Stimulated activated CD4-positive, alpha-beta T cell treated with anti-CD3 and anti-CD28 coated beads, Interleukin-4, amount 100 ng/mL, for 48 hours (primary cell): Measurements from ENCODE around the gene WDPCP.
"Not testable (repeated sequence)": the region's sequence is repeated elsewhere in the genome, so short reads cannot be mapped to it uniquely, and the experiment has no call there.

Experiments used
- DNase-seq, 2 donors: peaks; one replicate each; pipeline ENCODE4 v3.0.0-alpha.2; 2020; ENCODE audit warnings: low read depth in 2 of 2

Gene WDPCP

GRCh38 chr2:63463142-63463541 lies 125.1 kb downstream of the WDPCP start:
- no peak for DNase-seq

DNA sequence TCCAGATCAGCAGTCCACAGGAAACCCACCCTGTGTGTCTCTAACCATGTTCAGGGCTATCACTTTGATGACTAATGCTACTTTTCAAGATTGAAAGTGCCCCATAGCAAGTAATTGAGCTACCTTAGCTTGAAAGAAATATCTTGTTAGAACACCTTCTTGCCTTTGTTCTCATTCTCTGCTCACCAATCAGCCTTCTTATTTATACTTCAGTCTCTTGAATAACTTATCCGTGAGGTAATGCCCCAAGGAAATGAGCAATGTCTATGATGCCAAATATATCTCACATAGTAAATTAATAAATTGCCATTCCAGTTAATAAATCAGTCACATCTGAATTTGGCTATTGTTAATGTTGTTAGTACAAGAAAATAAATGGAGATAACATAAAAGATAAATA lies 141.6 kb downstream of the WDPCP start:
- DNase-seq, result no peak

DNA sequence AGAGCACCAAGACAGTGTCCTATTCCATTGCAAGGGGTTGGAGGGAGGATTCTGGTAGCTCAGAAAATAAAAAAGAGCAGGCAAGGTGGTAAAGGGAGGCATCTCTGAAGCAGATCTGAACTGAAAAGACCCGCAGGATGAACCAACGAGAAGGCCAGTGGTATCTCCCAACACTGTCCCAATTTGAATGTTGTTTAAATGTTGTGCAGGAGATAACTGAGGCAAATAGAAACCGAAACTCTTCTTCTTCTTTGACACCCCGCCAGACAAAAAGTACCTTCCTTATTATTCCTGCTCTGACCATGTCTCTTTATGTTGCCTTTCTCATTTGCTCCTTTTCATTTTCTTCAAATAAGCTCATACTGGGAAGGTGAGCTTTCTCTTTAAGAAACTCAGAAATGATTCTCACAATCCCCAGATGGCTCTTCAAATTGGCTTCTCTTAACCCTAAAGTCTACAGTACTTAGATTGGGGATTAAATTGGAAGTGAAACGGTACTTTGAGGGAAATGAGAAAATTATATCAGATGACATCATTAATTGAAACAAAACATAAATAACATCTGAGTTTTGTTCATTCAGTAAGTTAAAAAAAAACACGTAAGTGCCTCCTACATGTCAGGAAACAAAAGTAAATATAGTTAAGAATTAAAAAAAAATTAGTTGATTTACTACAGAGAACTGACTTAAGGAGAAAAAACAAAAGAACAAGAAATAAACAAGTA lies 143.6 kb downstream of the WDPCP start:
- no peak for DNase-seq

DNA sequence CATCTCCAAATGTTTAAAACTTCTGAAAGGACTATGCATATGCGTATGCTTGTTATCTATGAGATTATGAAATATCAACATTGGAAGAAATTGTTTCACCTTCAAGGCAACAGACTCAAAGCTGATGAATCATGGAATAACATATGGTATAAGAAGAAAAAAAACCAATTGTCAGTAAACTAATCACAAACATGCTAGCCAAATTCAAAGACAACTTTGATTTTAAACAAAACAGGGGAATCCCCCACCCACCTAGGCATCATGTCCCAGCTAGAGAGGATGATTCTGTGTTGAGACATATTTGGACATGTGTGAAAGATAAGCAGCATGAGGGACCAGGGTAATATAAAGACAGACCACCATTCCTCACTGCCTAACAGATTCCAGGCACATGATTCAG lies 147.7 kb downstream of the WDPCP start:
- DNase-seq, result no peak

- no peak for DNase-seq
Observed at GRCh38 chr2:63438181-63438580, 150.1 kb downstream of the WDPCP start.

- no peak for DNase-seq
Observed at GRCh38 chr2:63436488-63436887, 151.8 kb downstream of the WDPCP start.

DNA sequence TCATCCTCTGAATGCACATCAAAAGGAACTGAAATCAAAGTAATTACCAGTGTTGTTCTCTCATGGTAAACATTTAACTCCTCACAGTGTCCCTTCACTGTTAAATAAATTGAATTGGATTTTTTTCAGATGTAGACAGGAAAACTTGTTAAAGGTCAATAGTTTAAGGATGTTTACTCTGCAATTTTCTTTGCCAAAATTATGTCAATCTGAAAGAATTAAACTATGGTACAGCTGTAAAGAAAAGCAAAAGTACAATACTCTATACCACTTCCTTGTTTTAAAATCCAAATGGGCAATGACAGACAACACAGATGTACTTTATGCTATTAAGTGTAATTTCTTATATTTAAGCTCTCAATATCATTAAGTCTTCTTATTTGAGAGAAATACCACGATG lies 153.2 kb downstream of the WDPCP start:
- DNase-seq, result no peak

GRCh38 chr2:63434024-63435001 lies 154.0 kb downstream of the WDPCP start:
- DNase-seq, result no peak

DNA sequence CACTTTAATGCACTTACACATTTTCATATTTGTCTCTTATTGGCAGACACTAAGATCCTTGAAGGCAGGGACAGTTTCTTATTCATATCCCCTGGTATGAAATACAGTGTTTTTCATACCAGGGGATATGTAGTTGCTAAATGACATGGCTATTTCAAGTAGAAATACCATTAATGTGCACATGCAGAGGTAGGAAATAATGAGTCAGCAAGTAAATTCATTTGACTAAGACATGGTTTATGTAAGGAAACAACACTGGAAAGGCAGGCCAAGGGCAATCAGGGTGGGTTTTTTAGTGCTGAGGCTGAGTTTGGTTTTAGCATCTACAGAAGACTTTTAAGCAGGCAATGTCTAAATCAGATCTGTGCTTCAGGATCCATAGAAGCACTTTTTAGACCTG lies 155.9 kb downstream of the WDPCP start:
- DNase-seq, result no peak

DNA sequence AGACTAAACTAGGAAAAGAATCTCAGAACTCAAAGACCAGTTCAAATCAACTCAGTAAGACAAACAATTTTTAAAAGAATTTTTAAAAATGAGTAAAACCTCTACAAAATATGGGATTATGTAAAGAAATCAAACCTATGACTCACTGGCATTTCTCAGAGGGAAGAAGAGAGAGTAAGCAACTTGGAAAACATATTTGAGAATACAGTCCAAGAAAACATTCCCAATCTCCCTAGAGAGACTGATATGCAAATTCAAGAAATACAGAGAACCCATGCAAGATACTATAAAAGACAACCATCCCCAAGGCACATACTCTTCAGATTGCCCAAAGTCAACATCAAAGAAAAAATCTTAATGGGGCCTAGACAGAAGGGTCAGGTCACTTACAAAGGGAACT lies 162.7 kb downstream of the WDPCP start:
- no peak for DNase-seq

GRCh38 chr2:63425079-63425416 lies 163.2 kb downstream of the WDPCP start:
- DNase-seq, result no peak

GRCh38 chr2:63424329-63425078 lies 163.8 kb downstream of the WDPCP start:
- DNase-seq, result no peak

GRCh38 chr2:63422556-63422955 lies 165.7 kb downstream of the WDPCP start:
- no peak for DNase-seq

- DNase-seq, result no peak
Observed at GRCh38 chr2:63408530-63408929, 179.7 kb downstream of the WDPCP start.

GRCh38 chr2:63406641-63407040 lies 181.6 kb downstream of the WDPCP start:
- DNase-seq, result no peak

DNA sequence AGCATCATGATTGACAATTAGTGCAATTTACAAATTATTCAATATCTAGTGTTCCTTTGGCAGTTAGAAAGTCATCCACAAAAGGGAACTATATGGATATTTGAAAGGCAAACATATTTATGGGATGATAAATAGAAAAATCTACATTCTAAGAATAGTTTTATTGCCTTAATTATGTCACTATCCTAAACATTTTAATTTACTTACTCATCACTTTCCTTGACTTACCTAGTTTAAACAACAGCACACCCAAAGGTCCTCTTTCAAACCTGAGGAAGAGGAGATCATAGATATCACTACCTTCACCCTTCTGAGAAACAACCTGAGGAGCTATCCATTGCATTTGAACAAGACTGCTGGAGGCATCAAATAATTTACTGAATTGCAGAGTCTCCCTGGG lies 184.5 kb downstream of the WDPCP start:
- no peak for DNase-seq

GRCh38 chr2:63402889-63403288 lies 185.4 kb downstream of the WDPCP start:
- not testable (repeated sequence) for DNase-seq

DNA sequence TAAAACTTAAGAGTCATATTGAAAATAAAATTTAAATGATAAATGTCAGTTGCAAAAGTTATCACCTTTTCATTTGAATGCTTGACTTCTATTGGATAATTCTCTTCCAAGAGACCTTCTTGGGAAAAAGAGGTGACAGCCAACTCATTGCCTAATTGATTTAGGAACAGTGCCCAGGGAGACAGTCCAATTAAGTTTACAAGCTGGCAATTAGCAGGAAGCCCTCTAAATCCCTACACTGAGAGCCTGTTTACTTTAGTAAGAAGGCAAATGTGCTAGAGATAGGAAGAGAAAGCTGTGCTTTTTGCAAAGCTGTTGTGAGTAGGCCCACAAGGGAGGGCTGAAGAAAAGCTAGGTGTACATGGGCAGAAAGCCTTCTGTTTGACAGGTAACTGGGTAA lies 189.1 kb downstream of the WDPCP start:
- no peak for DNase-seq

GRCh38 chr2:63379451-63379850 lies 208.8 kb downstream of the WDPCP start:
- DNase-seq, result no peak

DNA sequence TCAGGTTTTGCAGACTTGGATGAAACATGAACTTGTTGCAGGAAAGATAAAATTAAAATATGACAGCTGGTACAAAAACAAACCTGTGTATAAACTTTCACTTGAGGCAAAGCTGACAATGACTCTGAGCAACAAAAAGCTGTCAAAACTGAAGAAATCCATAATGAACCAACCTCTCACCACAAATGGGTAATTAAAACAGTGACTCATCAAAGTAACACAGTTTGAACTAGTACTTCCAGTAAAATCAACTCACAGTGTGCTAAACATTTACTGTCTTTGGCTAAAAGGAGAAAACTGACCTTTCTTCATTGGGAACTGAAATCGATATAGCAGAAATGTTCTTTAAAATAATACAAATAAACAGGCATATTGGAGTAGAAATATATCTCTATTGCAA lies 209.7 kb downstream of the WDPCP start:
- no peak for DNase-seq

GRCh38 chr2:63374341-63374740 lies 213.9 kb downstream of the WDPCP start:
- no peak for DNase-seq

DNA sequence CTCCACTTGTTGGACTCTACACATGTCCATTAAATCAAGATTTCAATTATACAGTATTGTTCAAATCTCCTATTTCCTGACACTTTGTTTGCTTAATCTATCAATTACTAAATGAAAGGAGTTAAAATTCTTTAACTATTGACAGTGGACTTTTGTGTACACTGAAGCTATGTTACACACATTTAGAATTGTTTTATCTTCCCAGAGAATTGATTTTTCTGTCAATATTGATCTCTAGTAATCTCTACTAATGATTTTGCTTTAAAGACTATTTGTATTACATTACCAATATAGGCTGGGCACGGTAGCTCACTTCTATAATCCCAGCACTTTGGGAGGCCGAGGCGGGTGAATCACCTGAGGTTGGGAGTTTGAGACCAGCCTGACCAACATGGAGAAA lies 215.7 kb downstream of the WDPCP start:
- no peak for DNase-seq
